IPS-18a (cell line): Measurements from ENCODE around the gene WDR5.
A peak's percentile ranks its signal among the peaks of the same experiment; 100 is the strongest.
"Not testable (repeated sequence)": the region's sequence is repeated elsewhere in the genome, so short reads cannot be mapped to it uniquely, and the experiment has no call there.

ENCODE experiments used
- H3K27ac ChIP-seq: one replicate; pipeline ENCODE4 v1.5.1; 2013; ENCODE audit warnings: low read length
- H3K27me3 ChIP-seq: one replicate; pipeline ENCODE4 v1.6.1; 2013; ENCODE audit warnings: mild to moderate bottlenecking, low read length; ENCODE audit not compliant: control insufficient read depth, insufficient read depth
- H3K36me3 ChIP-seq: one replicate; pipeline ENCODE4 v1.6.1; 2013; ENCODE audit warnings: low read depth, low read length; ENCODE audit not compliant: control insufficient read depth
- H3K4me1 ChIP-seq: one replicate; pipeline ENCODE4 v1.6.1; 2013; ENCODE audit warnings: low read depth, low read length; ENCODE audit not compliant: control insufficient read depth
- H3K4me3 ChIP-seq: one replicate; pipeline ENCODE4 v1.5.1; 2013; ENCODE audit warnings: low read length
- H3K9ac ChIP-seq: one replicate; pipeline ENCODE4 v1.6.1; 2013; ENCODE audit warnings: mild to moderate bottlenecking, low read length, moderate library complexity
- H3K9me3 ChIP-seq: one replicate; pipeline ENCODE4 v1.6.1; 2013; ENCODE audit warnings: low read depth, low read length; ENCODE audit not compliant: control insufficient read depth

WDR5 gene

DNA sequence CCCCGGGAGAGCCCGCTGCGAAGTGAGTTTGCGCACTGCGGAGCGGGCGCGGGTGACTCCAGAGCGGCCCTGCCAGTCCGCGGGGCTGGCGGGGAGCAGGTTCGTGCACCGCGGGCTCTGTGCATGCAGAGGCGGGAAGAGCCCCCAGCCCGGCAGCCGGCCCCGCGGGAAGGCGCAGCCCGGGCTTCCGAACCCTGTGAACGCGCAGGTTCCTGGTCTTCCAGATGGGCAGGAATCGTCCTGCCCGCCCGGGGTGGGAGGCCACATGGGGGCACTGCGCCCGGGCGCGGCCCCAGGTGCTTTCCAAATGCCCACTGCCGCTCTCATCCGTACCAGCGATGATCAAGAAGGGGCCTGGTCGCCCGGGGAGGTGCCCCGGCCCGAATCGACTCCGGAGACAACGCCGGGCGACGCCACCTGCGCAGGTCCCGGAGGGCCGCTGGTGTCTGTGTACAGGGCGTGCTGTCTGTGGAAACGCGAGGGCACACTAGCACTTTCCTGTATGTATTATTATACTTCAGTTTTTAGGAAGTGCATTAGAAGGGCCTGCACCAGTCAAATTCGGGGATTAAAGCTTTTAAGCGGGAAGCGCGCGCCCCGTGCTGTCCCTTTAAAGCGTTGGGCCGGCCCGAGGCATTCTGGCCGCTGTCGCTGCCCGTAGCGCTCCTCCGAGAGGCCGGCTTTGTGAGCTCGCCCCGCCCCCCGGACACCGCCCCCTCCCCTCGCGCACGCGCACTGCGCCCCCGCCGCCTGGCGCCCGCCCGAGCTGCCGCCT, at the start of gene WDR5:
WDR5 (plus strand) TSS at position 740 of the 775 bp plus-strand sequence. CDS start 3,796 bp downstream, outside the sequence.
- H3K4me3 ChIP-seq, result peak within 1 kb of the TSS; percentile 97
- no peaks in the 10 kb centered on the region for H3K27me3 ChIP-seq
- H3K27ac ChIP-seq, result peak within 1 kb of the TSS; percentile 55
- H3K36me3 ChIP-seq, result peaks cover 17% of the 10 kb centered on the region
- H3K4me1 ChIP-seq, result peaks cover 28% of the 10 kb centered on the region
- H3K9ac ChIP-seq, result peak within 1 kb of the TSS; percentile 92
- H3K9me3 ChIP-seq, result no peaks in the 10 kb centered on the region

DNA sequence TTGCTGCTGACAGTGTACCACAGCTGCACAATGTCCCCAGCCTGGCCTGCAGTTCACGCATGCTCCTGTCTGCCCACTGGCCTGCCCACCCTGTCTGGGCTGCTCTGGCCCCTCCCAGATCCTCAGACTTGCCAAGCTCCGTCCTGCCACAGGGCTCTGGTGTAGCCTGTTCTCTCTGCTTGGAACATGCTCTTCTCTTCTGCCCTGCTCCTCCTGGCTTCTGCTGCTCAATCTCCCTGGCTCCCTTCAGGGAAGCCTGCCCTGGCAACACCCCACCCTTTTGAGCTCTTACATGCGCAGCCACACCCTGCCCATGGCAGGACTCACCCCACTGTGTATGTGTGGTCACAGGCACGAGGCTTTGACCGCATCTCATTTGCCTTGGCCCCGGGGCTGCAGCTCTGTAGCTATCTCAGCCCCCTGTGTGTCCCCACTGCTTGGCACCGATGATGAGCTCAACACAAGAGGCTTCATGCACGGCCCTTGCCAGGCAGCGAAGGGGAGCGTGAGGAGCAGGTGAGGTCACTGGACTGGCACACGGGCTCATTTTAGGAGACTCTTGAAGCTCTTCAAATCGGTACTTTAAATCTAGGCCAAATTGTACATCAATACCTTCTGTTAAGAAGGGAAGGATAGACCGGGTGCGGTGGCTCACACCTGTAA, 47.7 kb upstream of the WDR5 start:
- Histone ChIP-seq H3K4me3 (no peak overlapping the region), H3K9ac (no peak overlapping the region), H3K27me3 (no peaks in the 10 kb centered on the region), H3K9me3 (no peaks in the 10 kb centered on the region), H3K36me3 (no peaks in the 10 kb centered on the region), H3K27ac (no peak overlapping the region), H3K4me1 (no peaks in the 10 kb centered on the region)

DNA sequence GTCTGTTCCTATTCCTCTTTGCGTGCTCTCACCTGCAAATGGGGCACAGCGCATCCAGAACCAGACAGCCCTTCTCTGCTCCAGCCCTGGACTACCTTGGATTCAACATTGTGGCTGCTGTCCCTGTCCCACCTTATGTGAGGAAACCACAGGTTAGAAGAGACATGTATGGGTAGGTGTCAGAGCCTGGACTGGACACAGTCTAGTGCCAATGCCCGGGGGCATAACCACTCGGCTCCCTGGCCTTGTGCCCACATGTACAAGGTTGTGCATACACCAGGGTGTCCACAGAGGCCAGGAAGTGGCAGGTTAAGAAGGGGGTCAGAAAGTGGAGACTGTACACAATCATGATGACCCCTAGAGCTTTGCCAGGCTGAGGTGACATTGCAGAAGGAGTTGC, 45.9 kb upstream of the WDR5 start:
- no peaks in the 10 kb centered on the region for H3K4me1 ChIP-seq
- H3K27me3 ChIP-seq, result no peaks in the 10 kb centered on the region
- H3K9ac ChIP-seq, result no peak overlapping the region
- no peaks in the 10 kb centered on the region for H3K36me3 ChIP-seq
- H3K4me3 ChIP-seq, result no peak overlapping the region
- no peaks in the 10 kb centered on the region for H3K9me3 ChIP-seq
- no peak overlapping the region for H3K27ac ChIP-seq

DNA sequence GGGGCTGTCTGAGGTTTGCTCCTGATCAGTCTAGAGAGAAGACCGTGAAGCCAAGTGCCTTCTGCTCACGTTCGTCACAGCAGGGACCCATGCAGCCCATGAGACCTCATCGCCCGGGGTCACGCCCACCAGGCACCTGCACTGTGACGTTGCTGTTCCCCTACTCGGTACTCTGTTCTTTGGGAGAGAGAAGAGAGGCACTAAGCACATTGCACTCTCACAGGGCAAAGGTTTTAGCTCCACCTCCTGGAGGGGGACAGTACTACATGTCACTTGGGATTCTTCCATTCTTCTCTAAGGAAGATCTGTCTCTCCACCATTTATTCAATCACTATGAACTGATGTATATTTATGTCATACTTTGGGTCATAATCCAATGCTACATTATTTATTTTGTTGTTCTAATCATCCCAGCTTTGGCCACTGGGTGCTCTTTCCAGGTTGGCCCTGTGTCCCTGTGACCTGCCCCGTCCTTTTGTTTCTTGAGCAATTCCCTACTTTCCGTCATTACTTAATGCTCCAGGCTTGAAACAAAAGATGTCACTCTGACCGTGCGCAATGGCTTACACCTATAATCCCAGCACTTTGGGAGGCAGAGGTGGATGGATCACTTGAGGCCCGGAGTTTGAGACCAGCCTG, 36.6 kb upstream of the WDR5 start:
- Histone ChIP-seq H3K27ac (no peak overlapping the region), H3K9ac (no peak overlapping the region), H3K27me3 (no peaks in the 10 kb centered on the region), H3K36me3 (no peaks in the 10 kb centered on the region), H3K4me1 (no peaks in the 10 kb centered on the region), H3K9me3 (no peaks in the 10 kb centered on the region), H3K4me3 (no peak overlapping the region)

DNA sequence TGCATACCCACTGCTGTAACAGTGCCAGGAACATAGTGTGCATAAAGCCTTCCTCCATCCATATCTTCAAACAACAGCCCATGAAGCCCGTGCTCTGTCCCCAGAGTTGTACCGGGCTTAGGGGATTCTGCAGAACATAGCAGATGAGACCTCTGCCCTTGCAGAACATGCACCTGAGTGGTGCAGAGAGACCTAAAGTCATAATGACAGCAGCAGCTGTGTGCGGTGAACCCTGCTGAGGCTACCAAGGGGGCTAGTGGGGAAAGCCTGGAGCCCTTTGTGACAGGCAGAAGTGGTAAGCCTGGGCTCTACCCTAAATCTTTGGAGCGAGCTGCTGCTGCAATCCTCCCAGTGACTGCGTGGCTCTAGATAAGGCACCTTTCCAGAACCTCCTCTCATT, 35.8 kb upstream of the WDR5 start:
- Histone ChIP-seq H3K4me3 (no peak overlapping the region), H3K36me3 (no peaks in the 10 kb centered on the region), H3K27me3 (no peaks in the 10 kb centered on the region), H3K27ac (no peak overlapping the region), H3K9ac (no peak overlapping the region), H3K4me1 (no peaks in the 10 kb centered on the region), H3K9me3 (no peaks in the 10 kb centered on the region)

DNA sequence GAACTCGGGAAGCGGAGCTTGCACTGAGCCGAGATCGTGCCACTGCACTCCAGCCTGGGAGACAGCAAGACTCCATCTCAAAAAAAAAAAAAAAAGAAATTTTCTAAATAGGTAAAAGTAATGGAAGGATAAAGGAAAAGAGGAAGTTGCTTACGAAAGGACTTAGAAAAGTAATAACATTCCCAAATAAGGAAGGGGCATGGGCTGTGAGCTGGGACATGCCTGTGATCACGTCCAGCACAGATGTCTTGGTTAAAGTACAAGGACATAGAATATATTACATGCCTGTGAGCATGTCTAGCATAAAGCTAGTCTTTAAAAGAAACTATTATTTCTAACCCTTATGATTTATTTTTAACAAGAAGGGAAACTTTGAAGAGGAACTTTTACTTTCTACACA, 34.7 kb upstream of the WDR5 start:
- not testable (repeated sequence) for H3K4me1 ChIP-seq, H3K36me3 ChIP-seq, H3K27me3 ChIP-seq, H3K4me3 ChIP-seq, H3K9me3 ChIP-seq, H3K9ac ChIP-seq, H3K27ac ChIP-seq

DNA sequence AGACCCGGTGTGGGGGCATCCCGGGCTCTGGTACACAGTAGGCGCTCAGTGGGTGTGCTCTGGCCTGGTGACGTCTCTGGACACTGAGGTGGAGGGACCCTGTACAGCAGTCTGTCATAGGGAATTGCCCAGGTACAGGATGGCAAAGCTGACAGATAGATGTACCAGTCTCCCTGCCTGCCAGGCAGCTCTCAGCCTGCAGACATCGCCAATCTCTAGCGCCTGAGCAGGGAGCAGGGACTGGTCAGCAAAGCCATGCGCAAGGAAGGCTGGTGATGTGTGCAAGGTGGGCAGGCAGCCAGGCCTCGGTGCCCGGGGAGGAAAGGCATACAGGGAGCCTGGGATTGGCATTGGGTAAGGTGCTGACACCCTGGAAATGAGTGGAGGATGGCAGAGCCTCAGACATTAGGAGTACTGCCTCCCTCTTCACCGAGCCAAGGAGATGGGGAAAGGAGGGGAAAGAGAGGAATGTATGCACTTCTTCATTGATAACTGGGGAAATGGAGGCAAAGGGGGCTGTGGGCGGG, 34.2 kb upstream of the WDR5 start:
- no peaks in the 10 kb centered on the region for H3K9me3 ChIP-seq
- no peaks in the 10 kb centered on the region for H3K4me1 ChIP-seq
- H3K27ac ChIP-seq, result no peak overlapping the region
- H3K27me3 ChIP-seq, result no peaks in the 10 kb centered on the region
- no peak overlapping the region for H3K4me3 ChIP-seq
- H3K9ac ChIP-seq, result no peak overlapping the region
- H3K36me3 ChIP-seq, result no peaks in the 10 kb centered on the region

DNA sequence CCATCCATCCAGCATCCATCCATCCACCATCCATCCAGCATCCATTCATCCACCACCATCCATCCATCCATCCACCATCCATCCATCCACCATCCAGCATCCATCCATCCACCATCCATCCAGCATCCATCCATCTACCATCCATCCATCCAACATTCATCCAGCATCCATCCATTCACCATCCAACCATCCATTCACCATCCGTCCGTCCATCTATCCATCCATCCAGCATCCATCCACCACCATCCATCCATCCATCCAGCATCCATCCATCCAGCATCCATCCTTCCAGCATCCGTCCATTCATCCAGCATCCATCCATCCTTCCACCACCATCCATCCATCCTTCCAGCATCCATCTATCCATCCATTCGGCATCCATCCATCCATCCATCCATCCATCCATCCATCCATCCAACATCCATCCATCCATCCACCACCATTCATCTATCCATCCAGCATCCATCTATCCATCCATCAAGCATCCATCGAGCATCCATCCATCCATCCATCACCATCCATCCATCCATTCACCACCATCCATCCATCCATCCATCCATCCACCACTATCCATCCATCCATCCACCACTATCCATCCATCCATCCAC, 32.4 kb upstream of the WDR5 start:
- H3K27me3 ChIP-seq, result no peaks in the 10 kb centered on the region

DNA sequence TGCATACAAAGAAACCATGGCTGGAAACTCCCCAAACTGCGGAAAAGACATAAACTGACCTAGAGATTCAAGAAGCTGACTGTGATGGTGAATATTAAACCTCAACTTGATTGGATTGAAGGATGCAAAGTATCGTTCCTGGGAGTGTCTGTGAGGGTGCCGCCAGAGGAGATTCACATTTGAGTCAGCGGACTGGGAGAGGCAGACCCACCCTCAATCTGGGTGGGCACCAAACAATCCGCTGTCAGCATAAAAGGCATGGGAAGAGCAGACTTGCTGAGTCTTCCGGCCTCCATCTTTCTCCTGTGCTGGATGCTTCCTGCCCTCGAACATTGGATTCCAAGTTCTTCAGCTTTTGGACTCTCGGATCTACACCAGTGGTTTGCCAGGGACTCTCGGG, 24.8 kb upstream of the WDR5 start:
- Histone ChIP-seq H3K27me3 (no peaks in the 10 kb centered on the region), H3K27ac (no peak overlapping the region)

More for the DNA sequence above, 32.4 kb upstream of the WDR5 start:
- Histone ChIP-seq H3K9ac (no peak overlapping the region), H3K4me3 (no peak overlapping the region), H3K27ac (no peak overlapping the region), H3K4me1 (no peaks in the 10 kb centered on the region), H3K9me3 (no peaks in the 10 kb centered on the region), H3K36me3 (no peaks in the 10 kb centered on the region)

DNA sequence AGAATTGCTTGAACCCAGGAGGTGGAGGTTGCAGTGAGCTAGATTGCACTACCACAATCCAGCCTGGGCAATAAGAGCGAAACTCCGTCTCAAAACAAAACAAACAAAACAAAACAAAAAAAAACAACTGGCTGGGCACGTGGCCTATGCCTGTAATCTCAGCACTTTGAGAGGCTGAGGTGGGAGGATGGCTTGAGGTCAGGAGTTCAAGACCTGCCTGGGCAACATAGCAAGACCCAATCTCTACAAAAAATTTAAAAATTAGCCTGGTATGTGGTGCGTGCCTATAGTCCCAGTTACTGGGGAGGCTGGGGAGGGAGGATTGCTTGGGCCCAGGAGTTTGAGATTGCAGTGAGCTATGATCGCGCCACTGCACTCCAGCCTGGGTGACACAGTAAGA, 23.3 kb upstream of the WDR5 start:
- Histone ChIP-seq H3K27me3 (no peaks in the 10 kb centered on the region), H3K4me1 (no peaks in the 10 kb centered on the region), H3K9ac (no peak overlapping the region), H3K4me3 (no peak overlapping the region), H3K27ac (no peak overlapping the region), H3K36me3 (no peaks in the 10 kb centered on the region), H3K9me3 (no peaks in the 10 kb centered on the region)

More for the DNA sequence above, 24.8 kb upstream of the WDR5 start:
- Histone ChIP-seq H3K9ac (no peak overlapping the region), H3K36me3 (no peaks in the 10 kb centered on the region), H3K4me1 (no peaks in the 10 kb centered on the region), H3K9me3 (no peaks in the 10 kb centered on the region), H3K4me3 (no peak overlapping the region)

DNA sequence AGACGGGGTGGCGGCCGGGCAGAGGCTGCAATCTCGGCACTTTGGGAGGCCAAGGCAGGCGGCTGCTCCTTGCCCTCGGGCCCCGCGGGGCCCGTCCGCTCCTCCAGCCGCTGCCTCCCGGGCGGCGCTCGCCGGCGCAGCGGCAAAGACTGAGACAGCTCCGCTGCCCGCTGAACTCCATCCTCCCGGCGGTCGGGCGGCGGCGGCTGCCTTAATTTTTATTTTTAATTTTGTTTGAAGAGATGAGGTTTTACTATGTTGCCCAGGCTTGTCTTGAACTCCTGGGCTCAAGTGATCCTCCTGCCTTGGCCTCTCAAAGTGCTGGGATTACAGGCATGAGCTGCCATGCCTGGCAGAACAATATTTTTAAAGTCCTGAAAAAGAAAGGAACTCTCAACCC, 16.9 kb upstream of the WDR5 start:
- H3K4me3 ChIP-seq, H3K9me3 ChIP-seq, H3K36me3 ChIP-seq, H3K9ac ChIP-seq, H3K27me3 ChIP-seq, H3K4me1 ChIP-seq, H3K27ac ChIP-seq: not testable (repeated sequence)
